MM.1S (cell line): ENCODE measurements around the gene CLEC16A.

Experiments used
- DNase-seq: peaks from one replicate; pipeline ENCODE4 v3.0.0-alpha.2; 2015
- H2AFZ ChIP-seq: fragments of 300-600 bp; sonication (generic); 2 replicates; pipeline ENCODE4 v1.6.0; 2016; ENCODE audit warnings: antibody characterized with exemption, low read length
- H3F3A ChIP-seq: fragments of 300-600 bp; sonication (generic); 2 replicates; pipeline ENCODE4 v1.6.1; 2016; ENCODE audit warnings: mild to moderate bottlenecking, antibody characterized with exemption, low read length, moderate library complexity, mixed read lengths; ENCODE audit not compliant: insufficient read depth
- H3K27ac ChIP-seq: fragments of 300-600 bp; sonication (generic); 2 replicates; pipeline ENCODE4 v1.5.1; 2016; ENCODE audit warnings: mild to moderate bottlenecking, low read length
- H3K27me3 ChIP-seq: fragments of 300-600 bp; sonication (generic); replicated peaks from 2 replicates; pipeline ENCODE4 v1.6.0; 2016; ENCODE audit warnings: low read length; ENCODE audit not compliant: insufficient read depth
- H3K36me3 ChIP-seq: fragments of 300-600 bp; sonication (generic); replicated peaks from 2 replicates; pipeline ENCODE4 v1.6.1; 2016; ENCODE audit warnings: mild to moderate bottlenecking, low read length, mixed read lengths; ENCODE audit not compliant: insufficient read depth
- H3K4me1 ChIP-seq: fragments of 300-600 bp; sonication (generic); 2 replicates; pipeline ENCODE4 v1.6.1; 2016; ENCODE audit warnings: low read length, mixed read lengths
- H3K4me2 ChIP-seq: fragments of 300-600 bp; sonication (generic); 2 replicates; pipeline ENCODE4 v1.6.0; 2016; ENCODE audit warnings: low read depth, low read length
- H3K4me3 ChIP-seq: fragments of 300-600 bp; sonication (generic); 2 replicates; pipeline ENCODE4 v1.5.1; 2016; ENCODE audit warnings: low read length, mixed read lengths
- H3K79me2 ChIP-seq: fragments of 300-600 bp; sonication (generic); 2 replicates; pipeline ENCODE4 v1.6.1; 2016; ENCODE audit warnings: mixed run types, low read length, mixed read lengths
- H3K9ac ChIP-seq: fragments of 300-600 bp; sonication (generic); 2 replicates; pipeline ENCODE4 v1.6.1; 2016; ENCODE audit warnings: low read length, mixed read lengths
- H3K9me2 ChIP-seq: fragments of 300-600 bp; sonication (generic); replicated peaks from 2 replicates; pipeline ENCODE4 v1.6.1; 2016; ENCODE audit warnings: mild to moderate bottlenecking, low read length, mixed read lengths; ENCODE audit not compliant: insufficient read depth
- H3K9me3 ChIP-seq: fragments of 300-600 bp; sonication (generic); replicated peaks from 2 replicates; pipeline ENCODE4 v1.6.1; 2016; ENCODE audit warnings: mild to moderate bottlenecking, low read length, mixed read lengths; ENCODE audit not compliant: insufficient read depth
- H4K20me1 ChIP-seq: fragments of 300-600 bp; sonication (generic); 2 replicates; pipeline ENCODE4 v1.6.1; 2016; ENCODE audit warnings: mild to moderate bottlenecking, low read length, moderate library complexity, mixed read lengths; ENCODE audit not compliant: insufficient read depth
- CTCF ChIP-seq: fragments of 300-600 bp; sonication (generic); IDR thresholded peaks from 2 replicates; pipeline ENCODE4 v1.5.1; 2016; ENCODE audit warnings: antibody characterized with exemption, low read length, mixed read lengths
- EZH2 ChIP-seq: fragments of 300-600 bp; sonication (generic); optimal IDR thresholded peaks from 2 replicates; pipeline ENCODE3; 2017; ENCODE audit warnings: low read depth, mild to moderate bottlenecking, antibody characterized with exemption, low read length, mixed read lengths
- EZH2phosphoT487 ChIP-seq: fragments of 300-600 bp; sonication (generic); IDR thresholded peaks from 2 replicates; pipeline ENCODE4 v1.6.1; 2018; ENCODE audit warnings: antibody characterized with exemption, low read length

The CLEC16A gene

GRCh38 chr16:11099672-11100205 lies 155.4 kb downstream of the CLEC16A start:
- Histone ChIP-seq H3K4me1 (peaks cover 12% of the 10 kb centered on the region), H2AFZ (no peak overlapping the region), H3K9ac (no peak overlapping the region), H3K9me3 (no peaks in the 10 kb centered on the region), H4K20me1 (no peaks in the 10 kb centered on the region), H3F3A (peaks cover 6% of the 10 kb centered on the region; the same call in 1 of the 2 replicates), H3K9me2 (no peaks in the 10 kb centered on the region), H3K79me2 (no peaks in the 10 kb centered on the region), H3K4me2 (no peak overlapping the region), H3K4me3 (no peak overlapping the region), H3K36me3 (no peaks in the 10 kb centered on the region), H3K27me3 (no peaks in the 10 kb centered on the region), H3K27ac (no peak overlapping the region)
- TF ChIP-seq EZH2phosphoT487 (no peak), EZH2 (no peak), CTCF (no peak)
- DNase-seq, result no peak

GRCh38 chr16:11100239-11100750 lies 155.9 kb downstream of the CLEC16A start:
- H3K9ac ChIP-seq, result no peak overlapping the region
- no peak overlapping the region for H2AFZ ChIP-seq
- no peaks in the 10 kb centered on the region for H3K9me3 ChIP-seq
- H3K4me2 ChIP-seq, result no peak overlapping the region
- TF ChIP-seq EZH2phosphoT487 (no peak), CTCF (no peak), EZH2 (no peak)
- no peaks in the 10 kb centered on the region for H3K9me2 ChIP-seq
- H3K27ac ChIP-seq, result no peak overlapping the region
- no peaks in the 10 kb centered on the region for H3K79me2 ChIP-seq
- H3K4me3 ChIP-seq, result no peak overlapping the region
- H3F3A ChIP-seq, result peaks cover 3% of the 10 kb centered on the region
- no peak for DNase-seq
- no peaks in the 10 kb centered on the region for H3K36me3 ChIP-seq
- H4K20me1 ChIP-seq, result no peaks in the 10 kb centered on the region
- H3K4me1 ChIP-seq, result peaks cover 11% of the 10 kb centered on the region
- H3K27me3 ChIP-seq, result no peaks in the 10 kb centered on the region

GRCh38 chr16:11101283-11101682 lies 156.9 kb downstream of the CLEC16A start:
- no peaks in the 10 kb centered on the region for H4K20me1 ChIP-seq
- no peaks in the 10 kb centered on the region for H3K36me3 ChIP-seq
- TF ChIP-seq CTCF (no peak), EZH2 (no peak), EZH2phosphoT487 (no peak)
- H3K4me3 ChIP-seq, result no peak overlapping the region
- no peaks in the 10 kb centered on the region for H3K79me2 ChIP-seq
- H3F3A ChIP-seq, result peaks cover 8% of the 10 kb centered on the region
- no peak overlapping the region for H3K9ac ChIP-seq
- DNase-seq, result no peak
- peaks cover 18% of the 10 kb centered on the region for H3K4me1 ChIP-seq
- no peaks in the 10 kb centered on the region for H3K9me3 ChIP-seq
- no peaks in the 10 kb centered on the region for H3K27me3 ChIP-seq
- H3K4me2 ChIP-seq, result no peak overlapping the region
- H2AFZ ChIP-seq, result no peak overlapping the region
- no peak overlapping the region for H3K27ac ChIP-seq
- H3K9me2 ChIP-seq, result no peaks in the 10 kb centered on the region
